Stimulated activated CD4-positive, alpha-beta T cell treated with anti-CD3 and anti-CD28 coated beads, Interleukin-4, amount 100 ng/mL, for 1 hour (primary cell): ENCODE data around the gene BNIP3.

Source experiments
- DNase-seq: peaks from one replicate; pipeline ENCODE4 v3.0.0-alpha.2; 2020

Gene BNIP3

DNA sequence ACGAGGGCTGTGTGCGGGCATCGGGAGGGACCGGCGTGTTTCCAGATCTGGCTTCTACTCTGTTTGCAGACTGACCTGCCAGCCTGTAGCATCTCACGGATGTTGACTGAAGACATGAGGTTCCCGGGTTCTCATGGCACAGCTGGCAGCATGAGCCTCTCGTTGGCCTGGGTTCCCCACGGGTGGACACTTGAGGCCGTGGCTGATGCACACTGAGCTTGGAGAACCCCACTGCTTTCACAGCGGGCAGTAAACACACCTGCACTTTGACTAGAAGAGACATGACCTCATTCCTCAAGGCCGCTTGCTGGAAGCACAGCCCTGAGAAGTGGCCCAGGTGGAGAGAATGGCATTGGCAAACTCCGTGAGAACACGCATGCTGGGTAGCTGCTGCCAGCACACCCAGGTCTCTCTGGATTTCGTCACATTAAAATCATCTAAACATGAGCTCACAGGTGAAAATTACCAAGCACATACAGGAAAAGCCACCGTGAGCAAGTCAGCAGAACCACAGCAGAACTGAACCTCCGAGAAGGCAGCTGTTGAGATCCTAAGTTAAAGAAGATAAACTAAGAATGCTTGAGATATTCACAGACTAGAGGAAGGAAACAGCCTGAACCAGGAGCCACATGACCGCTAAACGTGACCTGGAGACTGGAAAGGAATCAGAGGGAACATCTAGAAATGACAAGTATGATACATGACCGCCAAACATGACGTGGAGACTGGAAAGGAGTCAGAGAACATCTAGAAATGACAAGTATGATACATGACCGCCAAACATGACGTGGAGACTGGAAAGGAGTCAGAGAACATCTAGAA is 32.5 kb downstream of the BNIP3 start:
- DNase-seq = no peak

DNA sequence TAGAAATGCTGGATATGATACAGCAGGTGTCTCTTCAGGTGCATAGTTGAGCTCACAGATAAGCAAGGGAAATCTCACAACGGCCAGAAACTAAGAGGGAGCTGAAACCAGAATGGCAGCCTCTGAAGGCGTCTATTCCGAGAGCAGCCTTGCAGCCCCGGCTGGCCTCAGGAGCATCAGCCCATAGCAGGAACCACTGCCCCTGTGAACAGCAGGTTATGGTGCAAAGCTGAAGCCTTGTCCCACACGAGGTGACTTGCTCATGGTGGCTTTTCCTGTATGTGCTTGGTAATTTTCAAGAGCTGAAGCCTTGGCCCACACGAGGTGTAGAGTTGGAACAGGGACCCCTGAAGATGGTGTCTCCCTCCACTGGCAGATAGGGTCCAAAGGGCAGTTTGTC is 33.2 kb downstream of the BNIP3 start:
- no peak for DNase-seq

DNA sequence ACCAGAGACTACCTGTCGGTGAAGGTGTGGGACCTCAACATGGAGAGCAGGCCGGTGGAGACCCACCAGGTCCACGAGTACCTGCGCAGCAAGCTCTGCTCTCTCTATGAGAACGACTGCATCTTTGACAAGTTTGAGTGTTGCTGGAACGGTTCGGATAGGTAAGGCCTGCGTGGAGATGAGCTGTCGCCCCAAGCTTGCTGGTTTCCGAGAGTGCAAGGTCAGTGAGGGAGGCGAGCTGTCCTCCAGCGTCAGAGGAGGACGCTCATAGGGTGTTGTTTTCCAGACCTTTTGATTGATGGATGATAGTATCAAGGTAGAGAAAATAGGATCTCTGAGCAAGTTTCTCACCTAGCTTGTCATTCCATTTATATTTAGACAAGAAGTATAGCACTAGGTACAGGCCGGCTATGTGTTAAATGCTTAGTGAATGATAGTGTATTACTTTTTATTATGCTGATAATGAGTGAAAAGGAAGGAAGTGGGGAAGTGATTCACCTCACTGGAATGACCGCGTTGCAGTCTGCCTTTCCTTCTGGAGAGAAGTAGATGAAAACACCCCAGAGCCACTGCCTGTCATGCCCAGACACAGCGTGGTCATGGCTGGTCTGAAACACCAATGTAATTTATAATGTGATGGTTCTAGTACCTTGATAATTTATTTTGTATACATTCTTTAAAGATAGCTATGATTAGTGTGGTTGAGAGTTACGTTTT is 33.9 kb downstream of the BNIP3 start:
- no peak for DNase-seq

DNA sequence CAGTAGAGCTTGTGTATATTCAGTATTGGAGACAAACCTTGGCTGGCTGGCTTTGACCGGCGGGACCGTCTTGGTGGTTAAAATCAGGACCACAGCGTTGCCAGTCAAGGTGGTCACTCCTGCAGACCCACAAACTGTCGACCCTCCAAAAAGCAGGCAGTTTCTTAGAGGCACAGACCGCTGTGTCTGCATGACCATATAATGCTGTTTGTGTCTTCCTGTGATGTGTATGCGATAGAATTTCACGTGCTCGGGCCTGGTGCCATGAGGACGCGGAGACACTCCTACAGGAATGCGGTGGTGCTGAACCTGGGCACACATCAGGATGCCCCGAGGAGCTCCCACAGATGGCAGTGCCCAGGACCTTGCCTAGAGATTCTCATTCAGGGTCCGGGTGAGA is 34.8 kb downstream of the BNIP3 start:
- no peak for DNase-seq

DNA sequence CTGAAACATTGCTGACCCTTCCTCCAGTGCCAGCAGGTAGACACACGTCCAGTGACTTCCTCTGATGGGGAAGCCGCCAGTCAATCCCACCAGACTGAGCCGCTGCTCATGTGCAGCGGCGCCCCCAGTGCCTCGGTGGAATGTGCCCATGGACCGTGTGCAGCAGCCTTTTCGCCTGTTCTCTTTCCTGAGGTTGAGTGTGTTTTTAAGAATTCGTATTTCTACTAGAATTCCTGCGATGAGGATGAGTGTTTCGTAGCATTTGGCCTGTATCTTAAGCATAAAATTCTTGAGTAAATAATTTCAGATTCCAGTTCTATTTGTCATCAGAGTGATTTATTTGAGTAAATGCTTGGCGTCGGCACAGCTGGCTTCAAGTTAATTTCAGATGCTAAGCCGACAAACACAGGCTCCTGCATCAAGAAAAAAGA is 35.4 kb downstream of the BNIP3 start:
- DNase-seq = no peak

DNA sequence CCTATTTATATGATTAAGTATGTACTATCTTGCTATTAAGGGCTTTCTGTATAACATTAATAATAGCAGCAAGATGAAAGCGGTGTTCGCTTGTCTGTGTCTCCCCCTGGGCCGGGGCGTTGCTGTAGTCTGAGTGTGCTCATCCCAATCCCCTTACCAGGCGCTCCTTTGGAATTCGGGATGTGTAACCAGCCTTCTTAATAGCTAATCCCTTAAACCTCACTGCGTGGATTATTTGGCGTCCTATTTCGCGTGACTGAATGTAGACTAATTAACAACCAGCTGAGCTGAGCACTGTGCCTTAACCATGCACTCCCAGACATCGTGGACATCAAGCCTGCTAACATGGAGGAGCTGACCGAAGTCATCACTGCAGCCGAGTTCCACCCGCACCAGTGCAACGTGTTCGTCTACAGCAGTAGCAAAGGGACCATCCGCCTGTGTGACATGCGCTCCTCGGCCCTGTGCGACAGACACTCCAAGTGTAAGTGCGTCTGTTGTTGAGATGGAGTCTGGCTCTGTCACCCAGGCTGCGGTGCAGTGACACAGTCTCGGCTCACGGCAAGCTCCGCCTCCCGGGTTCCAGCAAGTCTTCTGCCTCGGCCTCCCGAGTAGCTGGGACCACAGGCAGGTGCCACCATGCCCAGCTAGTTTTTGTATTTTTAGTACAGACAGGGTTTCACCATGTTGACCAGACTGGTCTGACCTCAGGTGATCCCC is 36.6 kb downstream of the BNIP3 start:
- no peak for DNase-seq

DNA sequence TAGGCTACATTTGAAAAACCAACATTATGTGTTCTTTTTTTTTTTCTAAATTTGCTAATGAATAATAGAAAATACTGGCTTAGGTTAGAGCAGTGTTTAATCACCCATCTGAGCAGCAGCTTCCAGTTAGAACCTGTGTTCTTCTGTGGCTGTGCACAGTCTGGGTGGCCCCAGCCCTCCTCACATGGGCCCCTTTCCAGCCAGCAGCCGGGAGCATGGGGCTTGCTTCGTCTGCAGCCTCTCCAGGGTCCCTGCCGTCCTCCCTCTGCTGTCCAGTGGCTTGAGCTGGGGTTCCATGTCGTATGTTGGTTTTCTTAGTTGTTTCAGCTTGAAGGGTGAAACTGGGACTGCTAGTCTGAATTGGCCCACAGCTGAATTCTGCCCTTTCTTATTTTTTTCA is 37.3 kb downstream of the BNIP3 start:
- no peak for DNase-seq

DNA sequence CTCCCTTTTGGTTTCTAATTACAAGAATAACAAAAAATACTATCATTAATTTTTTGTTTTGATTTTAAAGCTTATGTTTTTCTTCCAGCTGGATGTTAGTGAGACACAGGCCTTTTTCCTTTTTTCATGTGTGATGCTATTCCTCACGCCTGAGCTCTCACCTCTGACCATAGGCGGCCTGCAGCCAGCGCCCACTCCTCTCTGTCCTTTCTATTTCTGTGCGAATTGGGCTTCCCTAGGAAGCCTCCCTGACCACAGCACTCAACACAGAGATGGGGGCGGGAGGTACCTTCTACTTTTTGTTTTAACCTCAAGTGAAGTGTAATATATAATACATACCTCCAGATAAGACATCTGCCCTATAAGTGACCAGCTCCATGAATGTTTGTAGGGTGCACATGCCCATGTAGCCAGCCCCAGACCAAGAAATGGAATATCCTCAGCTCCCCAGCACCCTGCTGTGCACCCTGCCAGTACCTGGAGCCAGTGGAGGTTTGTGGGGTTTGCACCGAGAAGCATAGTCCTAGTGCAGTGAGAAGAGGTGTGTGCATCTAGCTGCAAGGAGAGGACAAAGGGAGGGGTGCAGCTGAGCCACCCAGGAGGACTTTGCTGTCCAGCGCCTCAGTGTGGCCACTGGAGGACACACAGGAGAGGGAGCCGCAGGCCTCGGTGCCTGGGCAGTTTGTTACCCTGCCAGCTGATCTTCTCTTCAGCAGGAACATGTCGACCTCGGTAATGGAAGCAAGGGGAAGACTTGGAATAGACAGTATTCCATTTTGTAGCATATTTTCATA is 38.5 kb downstream of the BNIP3 start:
- no peak for DNase-seq

DNA sequence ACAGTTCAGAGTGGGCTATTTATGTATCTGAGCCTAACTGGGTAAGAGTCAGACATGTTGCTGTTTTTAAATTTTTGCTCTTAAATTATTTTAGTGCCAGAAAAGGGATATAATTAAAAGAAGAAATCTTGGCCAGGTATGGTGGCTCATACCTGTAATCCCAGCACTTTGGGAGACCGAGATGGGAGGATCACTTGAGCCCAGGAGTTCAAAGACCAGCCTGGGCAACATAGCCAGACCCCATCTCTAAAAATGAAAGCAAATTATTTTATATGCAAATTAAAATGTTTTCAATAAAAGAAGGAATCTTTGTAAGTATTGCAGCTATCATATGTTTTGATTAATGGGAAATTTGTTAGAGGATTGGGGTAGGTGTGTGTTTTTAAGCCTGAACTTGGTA is 39.3 kb downstream of the BNIP3 start:
- DNase-seq = no peak

DNA sequence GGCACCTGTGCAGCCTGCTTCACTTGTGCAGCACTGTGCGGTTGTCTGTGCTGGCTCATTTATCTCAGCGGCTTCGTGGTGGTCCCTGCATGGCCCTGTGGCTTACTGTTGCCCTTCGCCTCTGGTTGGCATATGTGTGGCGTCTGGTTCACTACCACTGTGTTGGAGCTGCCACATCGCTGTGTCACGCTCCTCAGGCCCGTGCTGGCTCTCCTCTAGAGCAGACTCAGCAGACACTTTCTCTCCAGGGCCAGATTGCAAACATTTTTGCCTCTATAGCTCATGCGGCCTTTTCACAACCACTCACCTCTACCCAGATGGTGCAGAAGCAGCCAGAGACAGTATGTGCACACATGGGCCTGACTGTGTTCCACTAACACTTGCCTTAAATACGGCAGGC is 43.0 kb downstream of the BNIP3 start:
- no peak for DNase-seq

DNA sequence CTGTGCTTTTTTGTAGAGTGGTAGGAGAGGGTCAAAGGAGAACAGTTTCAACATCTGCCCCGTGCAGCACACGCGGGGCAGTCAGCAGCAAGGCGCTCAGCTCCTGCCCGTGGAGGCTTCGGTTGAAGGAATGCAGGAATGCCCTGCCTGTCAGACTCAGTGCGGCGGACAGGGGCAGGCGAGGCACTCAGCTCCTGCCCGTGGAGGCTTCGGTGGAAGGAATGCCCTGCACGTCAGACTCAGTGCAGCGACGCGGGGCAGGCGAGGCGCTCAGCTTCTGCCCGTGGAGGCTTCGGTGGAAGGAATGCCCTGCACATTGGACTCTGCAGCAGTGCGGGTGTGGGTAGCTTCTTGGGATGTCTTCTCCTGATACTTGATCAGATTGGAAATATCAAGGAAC is 43.9 kb downstream of the BNIP3 start:
- no peak for DNase-seq

DNA sequence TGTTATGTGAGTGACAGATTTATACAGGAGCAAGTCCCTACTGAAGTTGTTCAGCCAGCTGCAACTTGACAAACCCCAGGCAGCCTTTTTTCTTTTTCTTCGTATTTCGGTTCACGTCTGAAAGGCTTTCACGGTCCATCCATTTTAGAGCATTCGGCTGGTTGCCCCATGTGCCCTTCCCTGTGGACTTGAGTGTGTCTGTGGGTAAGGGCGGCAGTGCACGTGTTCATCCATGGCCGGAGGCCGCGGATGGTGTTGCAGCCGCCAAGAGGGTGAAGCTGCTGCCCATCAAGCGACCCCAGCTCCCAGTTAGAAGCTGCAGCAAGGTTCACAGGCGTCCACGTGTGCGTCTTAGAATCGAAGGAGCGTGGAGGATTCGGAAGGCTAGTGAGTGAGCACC is 45.0 kb downstream of the BNIP3 start:
- DNase-seq = no peak

DNA sequence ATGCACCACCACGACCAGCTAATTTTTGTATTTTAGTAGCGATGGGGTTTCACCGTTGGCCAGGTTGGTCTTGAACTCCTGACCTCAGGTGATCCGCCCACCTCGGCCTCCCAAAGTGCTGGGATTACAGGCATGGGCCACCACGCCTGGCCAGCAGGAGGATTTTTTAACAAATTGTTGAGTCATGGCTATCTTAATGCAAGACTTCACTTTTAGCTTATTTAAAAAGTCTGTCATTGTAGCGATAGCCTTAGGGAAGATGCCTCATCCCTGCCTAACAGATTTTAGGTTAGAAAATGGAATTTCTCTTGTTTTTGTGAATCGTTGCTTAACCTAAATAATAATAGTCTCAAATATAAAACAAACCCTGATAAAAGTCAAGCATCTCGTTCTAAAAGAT is 45.4 kb downstream of the BNIP3 start:
- DNase-seq = no peak

DNA sequence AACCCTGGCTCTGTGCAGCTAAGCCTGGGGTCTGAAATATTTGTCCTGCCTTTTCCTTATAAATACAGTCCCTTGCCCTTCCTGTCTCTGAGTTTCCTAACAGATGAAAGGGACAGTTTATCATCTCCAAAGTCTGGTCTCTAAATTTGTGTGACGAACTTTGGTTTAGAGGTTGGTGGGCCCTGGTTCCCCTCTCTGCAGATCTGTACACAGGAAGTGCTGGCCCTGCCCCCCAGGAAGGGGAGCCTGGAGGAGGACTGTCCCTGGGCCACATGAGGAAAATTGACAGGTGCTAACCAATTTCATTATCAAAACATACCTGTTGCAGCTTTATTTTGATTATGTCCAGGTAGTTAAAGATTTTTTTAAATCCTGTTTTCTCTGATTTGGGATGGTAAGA is 46.5 kb downstream of the BNIP3 start:
- no peak for DNase-seq

DNA sequence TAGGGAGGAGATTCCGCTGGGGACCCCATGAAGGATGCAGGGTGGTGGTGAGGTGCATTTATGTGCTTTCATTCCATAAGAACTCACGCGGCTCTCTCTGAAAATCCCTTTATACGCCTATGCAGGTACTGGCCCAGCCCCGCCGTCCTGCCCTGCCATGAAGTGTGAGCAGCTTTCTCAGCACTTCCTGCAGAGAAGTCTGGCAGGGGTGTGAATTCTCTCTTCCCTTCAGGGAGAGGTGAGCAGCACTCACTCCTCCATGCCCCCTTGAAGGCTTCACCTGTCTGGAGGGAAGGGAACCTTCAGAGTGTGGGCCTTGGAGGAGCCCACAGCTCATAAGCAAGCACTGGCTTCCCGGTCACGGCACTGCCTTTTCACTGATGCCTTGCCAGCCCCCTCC is 47.0 kb downstream of the BNIP3 start:
- no peak for DNase-seq

DNA sequence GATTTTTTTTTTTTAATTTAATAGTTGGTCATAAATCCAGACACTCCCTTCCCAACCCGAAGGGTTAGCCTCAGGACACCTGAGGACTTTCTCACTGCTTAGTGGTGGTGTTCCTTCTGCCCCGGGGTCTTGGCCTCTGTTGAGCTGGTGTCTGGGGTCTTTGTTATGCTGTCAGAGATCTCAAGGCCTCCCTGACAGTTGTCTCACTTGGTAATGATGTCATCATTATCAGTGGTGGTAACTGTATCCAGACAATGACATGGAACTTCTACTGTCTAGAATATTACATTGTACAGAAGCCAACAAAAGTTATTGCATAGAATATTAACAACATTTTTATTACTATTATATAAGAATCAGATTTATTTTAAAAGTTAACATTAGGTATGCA is 48.0 kb downstream of the BNIP3 start:
- DNase-seq = no peak

DNA sequence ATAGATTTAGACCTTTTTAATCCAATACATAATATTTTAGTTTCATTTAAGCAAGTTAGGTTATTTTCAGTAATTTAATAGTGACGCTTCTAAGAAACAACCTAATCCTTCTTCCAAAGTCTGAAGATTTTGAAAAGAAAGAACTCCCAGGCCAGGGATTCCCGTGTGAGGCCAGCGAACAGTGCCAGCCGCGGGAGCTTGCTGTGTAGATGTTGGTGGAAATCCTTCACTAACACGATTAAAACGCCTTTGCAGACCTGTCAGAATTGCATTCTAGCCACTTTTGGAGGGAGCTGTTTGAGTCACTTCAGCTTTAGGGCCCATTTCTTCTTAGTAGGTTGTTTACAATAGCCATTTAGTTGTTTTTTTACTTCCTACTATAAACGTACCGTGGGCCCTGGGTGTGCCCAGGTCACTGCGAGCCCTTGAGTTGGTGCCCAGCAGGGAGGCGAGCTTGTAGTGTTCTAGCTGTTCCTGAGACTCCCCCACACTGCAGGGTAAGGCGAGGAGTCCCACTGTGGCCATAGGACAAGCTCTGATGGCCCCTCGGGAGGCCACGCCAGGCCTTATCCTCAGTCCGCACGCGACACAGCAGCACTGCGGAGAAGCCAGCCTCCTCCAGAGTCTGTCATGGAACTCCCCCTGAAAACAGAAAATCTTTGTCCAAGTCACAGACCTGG is 48.6 kb downstream of the BNIP3 start:
- DNase-seq = no peak

DNA sequence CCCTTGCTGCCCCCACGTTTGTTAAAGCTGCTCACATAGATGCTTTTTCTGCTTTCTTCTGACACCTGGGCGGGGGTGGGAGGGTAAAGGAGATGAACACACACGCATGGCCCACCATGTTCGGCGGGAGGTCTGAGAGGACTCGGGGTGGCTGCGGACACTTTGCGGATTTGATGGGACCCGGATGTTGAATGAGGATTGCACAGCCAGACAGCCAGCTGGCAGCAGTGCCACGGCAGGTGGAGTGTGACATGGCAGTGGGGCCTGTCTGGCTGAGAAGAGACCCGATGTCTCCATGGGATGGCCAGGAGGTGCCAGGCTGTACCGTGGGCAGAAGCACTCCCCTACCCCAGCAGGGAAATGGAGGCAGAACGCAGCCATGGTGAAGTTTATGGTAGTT is 49.7 kb downstream of the BNIP3 start:
- DNase-seq = no peak

DNA sequence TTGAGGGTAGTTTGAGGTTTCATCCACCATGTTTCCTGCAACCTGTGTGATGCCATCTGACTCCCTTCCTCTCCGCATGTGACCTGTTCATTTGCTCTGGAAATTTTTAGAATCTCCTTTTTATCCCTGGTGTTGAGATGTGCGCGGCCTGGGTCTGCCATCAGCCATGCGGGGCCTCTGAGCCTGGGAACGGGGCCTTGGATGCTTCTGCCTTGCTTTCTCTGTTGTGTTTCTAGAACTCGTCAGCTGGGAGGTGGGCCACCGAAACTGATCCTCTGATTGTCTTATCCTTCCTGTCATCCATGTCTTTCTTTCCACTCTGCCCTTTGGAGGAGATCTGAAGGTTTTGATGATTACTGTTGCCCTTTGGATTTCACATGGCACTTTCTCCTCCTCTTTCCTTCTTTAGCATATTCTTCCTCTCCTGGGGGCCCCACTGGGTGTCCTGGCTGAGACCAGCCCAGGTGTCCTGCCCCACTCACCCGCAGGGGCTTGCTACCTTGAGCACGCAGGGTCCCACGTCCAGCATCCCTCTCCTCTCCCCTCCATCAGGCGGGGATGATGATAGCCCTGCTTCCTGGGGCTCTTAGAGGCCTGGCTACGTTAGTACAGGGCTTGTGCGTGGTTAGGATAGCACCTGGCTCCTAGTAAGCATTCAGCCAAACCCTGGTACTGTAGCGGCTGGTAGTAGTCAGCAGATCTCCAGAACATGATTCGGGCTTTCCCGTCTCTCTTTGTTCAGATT is 51.0 kb downstream of the BNIP3 start:
- no peak for DNase-seq

DNA sequence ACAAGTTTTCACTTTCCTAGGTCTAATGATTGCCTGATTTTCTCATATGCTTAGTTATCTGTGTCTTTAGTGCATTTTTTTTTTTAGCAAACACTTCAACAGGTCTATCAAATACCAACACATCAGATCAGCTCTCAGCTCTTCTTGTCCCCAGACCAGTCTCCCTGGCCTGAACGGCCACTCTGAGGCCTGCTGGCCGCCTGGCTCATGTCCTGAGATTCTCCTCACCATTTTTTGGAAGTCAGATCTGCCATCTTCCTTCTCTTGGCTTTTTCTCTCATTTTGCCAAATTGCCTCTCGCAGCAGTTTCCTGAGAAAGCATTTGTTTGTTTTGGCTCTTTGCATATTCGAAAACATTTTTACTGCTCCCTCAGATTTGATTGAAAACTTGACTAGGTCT is 51.6 kb downstream of the BNIP3 start:
- DNase-seq = no peak

DNA sequence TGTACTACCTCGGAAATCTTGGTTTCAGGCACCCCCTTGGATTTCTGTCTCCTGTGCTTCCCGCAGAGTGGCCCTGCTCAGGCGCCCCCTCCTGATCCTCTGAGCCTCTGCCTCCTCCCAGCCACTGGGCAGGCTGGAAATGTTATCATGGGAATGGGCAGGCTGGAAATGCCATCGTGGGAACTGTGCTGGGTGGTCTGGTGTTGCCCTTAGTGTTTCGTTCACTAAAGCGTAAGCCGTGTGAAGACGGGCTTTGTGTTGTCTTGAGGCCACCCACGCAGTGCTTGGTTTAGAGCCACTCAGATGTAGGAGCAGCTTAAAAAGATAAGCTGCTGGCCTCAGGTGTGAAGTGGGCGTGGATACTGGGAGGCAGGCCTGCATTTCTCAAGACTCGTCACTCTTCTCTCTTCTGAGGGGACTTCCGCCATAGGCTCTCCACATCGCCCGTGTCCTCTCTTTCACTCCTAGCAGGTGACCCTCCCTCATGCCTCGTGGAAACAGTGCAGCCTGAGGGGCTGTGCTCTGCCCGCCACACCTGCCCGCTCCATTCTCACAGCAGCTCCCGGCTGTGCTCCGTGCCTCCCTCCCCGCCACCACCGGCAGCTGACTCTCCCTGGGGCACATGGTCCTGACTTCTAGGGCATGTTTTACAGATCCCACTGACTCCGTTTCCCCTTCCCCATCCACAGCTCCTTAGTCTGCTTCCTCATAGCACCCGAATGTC is 52.4 kb downstream of the BNIP3 start:
- no peak for DNase-seq
